IPS-15b (cell line): ENCODE data around the gene KAT6B.
"Not testable (repeated sequence)": the region's sequence is repeated elsewhere in the genome, so short reads cannot be mapped to it uniquely, and the experiment has no call there.

Experiments
- H3K27me3 ChIP-seq: one replicate; pipeline ENCODE4 v1.6.1; 2013; ENCODE audit warnings: low read length; ENCODE audit not compliant: control insufficient read depth, insufficient read depth
- H3K36me3 ChIP-seq: one replicate; pipeline ENCODE4 v1.6.1; 2013; ENCODE audit warnings: low read length; ENCODE audit not compliant: control insufficient read depth, insufficient read depth
- H3K4me1 ChIP-seq: one replicate; pipeline ENCODE4 v1.6.1; 2013; ENCODE audit warnings: mild to moderate bottlenecking, low read length; ENCODE audit not compliant: control insufficient read depth, insufficient read depth
- H3K4me3 ChIP-seq: one replicate; pipeline ENCODE4 v1.5.1; 2013; ENCODE audit warnings: low read depth, low read length
- H3K9ac ChIP-seq: one replicate; pipeline ENCODE4 v1.6.1; 2013; ENCODE audit warnings: low read depth, mild to moderate bottlenecking, low read length
- H3K9me3 ChIP-seq: one replicate; pipeline ENCODE4 v1.6.1; 2013; ENCODE audit warnings: mild to moderate bottlenecking, low read length; ENCODE audit not compliant: control insufficient read depth, insufficient read depth

The KAT6B gene

DNA sequence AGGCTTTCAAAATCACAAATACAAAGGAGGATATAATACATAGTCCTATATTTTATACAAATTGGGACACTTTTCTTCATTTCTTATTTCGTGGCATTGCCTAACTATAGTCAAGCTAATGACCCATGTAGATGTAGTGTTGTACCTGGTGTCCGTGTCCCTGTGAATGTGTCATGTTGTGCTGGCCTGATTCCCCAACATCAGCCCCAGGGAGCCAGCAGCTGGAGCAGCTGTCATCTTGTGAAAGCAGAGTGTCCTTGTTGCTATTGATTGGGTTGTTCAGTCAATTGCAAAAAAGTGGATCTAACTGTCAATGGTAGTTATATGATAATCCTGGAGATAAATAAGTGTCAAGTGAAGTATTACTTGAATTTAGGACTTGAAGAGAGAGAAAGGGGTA lies 86.3 kb downstream of the KAT6B start:
- Histone ChIP-seq H3K4me3 (no peak overlapping the region), H3K27me3 (no peaks in the 10 kb centered on the region), H3K4me1 (no peaks in the 10 kb centered on the region), H3K36me3 (no peaks in the 10 kb centered on the region), H3K9ac (no peak overlapping the region), H3K9me3 (no peaks in the 10 kb centered on the region)

DNA sequence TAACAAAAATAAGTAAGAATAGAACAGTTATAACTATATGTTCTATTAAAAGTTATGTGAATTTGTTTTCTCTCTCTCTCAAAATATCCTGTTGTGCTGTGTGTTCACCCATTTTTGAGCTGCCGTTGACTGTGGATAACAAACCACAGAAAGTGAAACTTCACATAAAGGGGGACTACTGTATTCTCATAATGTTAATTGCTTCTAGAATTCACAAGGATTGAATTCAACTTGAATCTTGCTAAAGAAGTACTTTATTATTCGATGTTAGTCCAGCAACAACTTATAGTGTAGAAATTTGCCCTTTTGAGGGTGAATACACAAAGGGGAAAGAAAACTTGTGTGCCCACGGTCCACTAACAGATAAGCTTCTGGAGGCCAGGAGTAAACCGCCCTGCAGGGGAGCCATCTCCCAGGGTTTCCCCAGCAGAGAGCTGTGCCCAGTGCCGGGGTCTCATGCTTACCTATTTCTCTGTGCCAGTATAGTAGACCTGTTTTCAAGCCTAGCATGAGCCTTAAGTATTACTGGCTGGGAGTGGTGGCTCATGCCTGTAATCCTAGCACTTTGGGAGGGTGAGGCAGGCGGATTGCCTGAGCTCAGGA lies 87.1 kb downstream of the KAT6B start:
- Histone ChIP-seq H3K4me3 (no peak overlapping the region), H3K4me1 (no peaks in the 10 kb centered on the region), H3K9me3 (no peaks in the 10 kb centered on the region), H3K9ac (no peak overlapping the region), H3K27me3 (no peaks in the 10 kb centered on the region), H3K36me3 (no peaks in the 10 kb centered on the region)

DNA sequence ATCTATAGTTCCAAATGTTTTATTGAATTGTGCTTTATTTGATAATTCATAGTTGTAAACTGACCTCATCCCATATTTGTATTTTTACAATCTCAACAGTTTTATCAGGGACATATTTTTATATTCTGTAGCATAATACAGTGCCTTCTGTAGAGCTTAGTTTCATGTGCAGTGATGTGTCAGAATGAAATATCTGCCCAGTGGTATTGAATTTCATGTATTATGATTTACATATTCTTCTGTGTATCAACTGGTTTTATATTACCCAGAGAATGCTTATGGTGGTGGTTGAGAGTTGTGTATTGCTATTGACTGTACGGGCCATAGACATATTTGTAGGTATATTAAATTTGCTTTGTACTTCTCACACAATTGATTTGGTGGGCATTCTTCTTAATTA lies 89.9 kb downstream of the KAT6B start:
- no peaks in the 10 kb centered on the region for H3K9me3 ChIP-seq
- no peaks in the 10 kb centered on the region for H3K36me3 ChIP-seq
- no peak overlapping the region for H3K9ac ChIP-seq
- H3K4me3 ChIP-seq: no peak overlapping the region
- H3K4me1 ChIP-seq: peaks cover under 1% of the 10 kb centered on the region
- no peaks in the 10 kb centered on the region for H3K27me3 ChIP-seq

- H3K9me3 ChIP-seq: no peaks in the 10 kb centered on the region
- no peak overlapping the region for H3K4me3 ChIP-seq
- H3K27me3 ChIP-seq: no peaks in the 10 kb centered on the region
- no peaks in the 10 kb centered on the region for H3K36me3 ChIP-seq
- no peak overlapping the region for H3K9ac ChIP-seq
- peaks cover 8% of the 10 kb centered on the region for H3K4me1 ChIP-seq
Observed at GRCh38 chr10:74917481-74918077, 91.2 kb downstream of the KAT6B start.

- H3K9ac ChIP-seq: no peak overlapping the region
- no peak overlapping the region for H3K4me3 ChIP-seq
- no peaks in the 10 kb centered on the region for H3K36me3 ChIP-seq
- H3K4me1 ChIP-seq: peaks cover 25% of the 10 kb centered on the region
- no peaks in the 10 kb centered on the region for H3K9me3 ChIP-seq
- no peaks in the 10 kb centered on the region for H3K27me3 ChIP-seq
Observed at GRCh38 chr10:74919671-74920070, 93.3 kb downstream of the KAT6B start.

DNA sequence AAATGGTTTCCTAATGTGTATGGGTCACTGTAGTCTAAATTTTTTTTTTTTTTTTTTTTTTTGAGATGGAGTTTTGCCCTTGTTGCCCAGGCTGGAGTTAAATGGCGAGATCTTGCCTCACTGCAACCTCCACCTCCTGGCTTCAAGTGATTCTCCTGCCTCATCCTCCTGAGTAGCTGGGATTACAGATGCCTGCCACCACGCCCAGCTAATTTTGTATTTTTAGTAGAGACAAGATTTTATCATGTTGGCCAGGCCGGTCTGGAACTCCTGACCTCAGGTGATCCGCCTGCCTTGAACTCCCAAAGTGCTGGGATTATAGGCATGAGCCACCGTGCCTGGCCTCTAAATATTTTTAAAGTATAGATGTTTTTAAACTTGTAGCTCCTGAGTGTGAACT lies 94.7 kb downstream of the KAT6B start:
- H3K36me3 ChIP-seq, H3K4me3 ChIP-seq, H3K27me3 ChIP-seq, H3K9me3 ChIP-seq, H3K9ac ChIP-seq: not testable (repeated sequence)
- peaks cover 25% of the 10 kb centered on the region for H3K4me1 ChIP-seq

DNA sequence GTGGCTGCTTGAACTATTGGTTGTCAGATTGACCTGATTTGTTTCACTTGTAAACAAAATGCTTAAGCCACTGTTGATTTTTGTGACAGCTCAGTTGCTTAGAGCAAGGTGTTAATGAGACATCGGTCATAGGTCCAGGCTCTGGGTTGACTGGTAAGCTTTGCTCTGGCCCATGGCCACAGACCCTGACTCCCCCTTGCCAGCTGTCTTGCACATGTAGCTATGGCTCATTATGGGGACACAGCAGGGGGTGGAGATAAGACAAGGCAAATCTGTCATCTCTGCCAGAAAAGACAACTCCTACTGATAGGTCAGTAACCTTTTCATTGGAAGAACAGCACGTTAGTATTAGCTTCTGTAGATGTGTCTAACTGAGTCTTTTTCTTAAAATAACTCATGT lies 95.3 kb downstream of the KAT6B start:
- Histone ChIP-seq H3K9me3 (no peaks in the 10 kb centered on the region), H3K4me3 (no peak overlapping the region), H3K36me3 (no peaks in the 10 kb centered on the region), H3K27me3 (no peaks in the 10 kb centered on the region), H3K4me1 (peaks cover 25% of the 10 kb centered on the region), H3K9ac (no peak overlapping the region)

- Histone ChIP-seq H3K9ac (no peak overlapping the region), H3K27me3 (no peaks in the 10 kb centered on the region), H3K9me3 (no peaks in the 10 kb centered on the region), H3K4me1 (peaks cover 28% of the 10 kb centered on the region), H3K4me3 (no peak overlapping the region), H3K36me3 (no peaks in the 10 kb centered on the region)
Observed at GRCh38 chr10:74922921-74923320, 96.5 kb downstream of the KAT6B start.

DNA sequence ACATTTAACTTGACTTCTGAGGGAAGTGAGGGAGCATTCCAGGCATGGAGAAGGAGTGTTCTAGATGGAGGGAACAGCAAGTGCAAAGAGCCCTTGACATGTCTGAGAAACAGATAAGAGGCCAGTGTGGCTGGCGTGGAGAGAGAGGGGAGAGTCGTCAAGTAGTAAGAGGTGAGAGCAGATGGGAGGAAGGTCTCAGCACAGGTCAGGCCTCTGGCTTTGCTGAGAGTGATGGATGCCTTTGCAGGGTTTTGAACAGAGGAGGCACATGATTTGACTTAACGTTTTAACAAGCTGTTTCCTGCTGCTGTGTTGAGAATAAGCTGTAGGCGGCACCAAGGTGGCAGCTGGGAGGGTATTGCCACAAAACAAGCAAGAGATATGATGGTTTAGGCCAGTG lies 97.2 kb downstream of the KAT6B start:
- Histone ChIP-seq H3K9me3 (no peaks in the 10 kb centered on the region), H3K4me3 (no peak overlapping the region), H3K27me3 (no peaks in the 10 kb centered on the region), H3K4me1 (peaks cover 28% of the 10 kb centered on the region), H3K9ac (no peak overlapping the region), H3K36me3 (no peaks in the 10 kb centered on the region)

- no peak overlapping the region for H3K9ac ChIP-seq
- H3K4me3 ChIP-seq: no peak overlapping the region
- no peaks in the 10 kb centered on the region for H3K36me3 ChIP-seq
- no peaks in the 10 kb centered on the region for H3K27me3 ChIP-seq
- peaks cover 28% of the 10 kb centered on the region for H3K4me1 ChIP-seq
- H3K9me3 ChIP-seq: no peaks in the 10 kb centered on the region
Observed at GRCh38 chr10:74924251-74924963, 98.0 kb downstream of the KAT6B start.

GRCh38 chr10:74925291-74925690 lies 98.9 kb downstream of the KAT6B start:
- no peaks in the 10 kb centered on the region for H3K9me3 ChIP-seq
- no peaks in the 10 kb centered on the region for H3K36me3 ChIP-seq
- H3K27me3 ChIP-seq: no peaks in the 10 kb centered on the region
- H3K9ac ChIP-seq: no peak overlapping the region
- no peak overlapping the region for H3K4me3 ChIP-seq
- peaks cover 28% of the 10 kb centered on the region for H3K4me1 ChIP-seq

DNA sequence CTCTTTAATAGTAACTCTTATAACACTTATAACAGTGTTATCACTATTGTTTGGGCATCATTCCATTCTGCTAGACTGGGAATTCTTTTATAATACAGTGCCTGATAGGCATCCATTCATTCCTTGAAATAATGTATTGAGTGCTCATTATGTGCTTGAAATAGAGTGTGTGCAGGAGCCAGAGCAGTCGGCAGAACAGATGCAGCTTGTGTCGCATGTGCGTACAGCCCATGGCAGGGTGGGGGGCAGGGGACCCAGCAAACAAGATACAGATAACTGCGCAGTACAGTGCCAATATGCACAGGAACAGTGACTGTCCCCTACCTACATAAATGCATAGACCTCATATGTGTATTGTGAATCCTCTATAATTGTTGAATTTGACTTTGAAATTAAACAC lies 99.3 kb downstream of the KAT6B start:
- H3K9me3 ChIP-seq: no peaks in the 10 kb centered on the region
- no peaks in the 10 kb centered on the region for H3K36me3 ChIP-seq
- H3K4me1 ChIP-seq: peaks cover 28% of the 10 kb centered on the region
- no peak overlapping the region for H3K9ac ChIP-seq
- H3K27me3 ChIP-seq: no peaks in the 10 kb centered on the region
- no peak overlapping the region for H3K4me3 ChIP-seq
